ENCODE results near the gene MTFR1L.

Gene MTFR1L

GRCh38 chr1:25808481-25809244 lies 11.1 kb upstream of the MTFR1L start:
- DNase-seq: no peak

- DNase-seq: no peak
Observed at GRCh38 chr1:25809283-25809926, 10.3 kb upstream of the MTFR1L start.

DNA sequence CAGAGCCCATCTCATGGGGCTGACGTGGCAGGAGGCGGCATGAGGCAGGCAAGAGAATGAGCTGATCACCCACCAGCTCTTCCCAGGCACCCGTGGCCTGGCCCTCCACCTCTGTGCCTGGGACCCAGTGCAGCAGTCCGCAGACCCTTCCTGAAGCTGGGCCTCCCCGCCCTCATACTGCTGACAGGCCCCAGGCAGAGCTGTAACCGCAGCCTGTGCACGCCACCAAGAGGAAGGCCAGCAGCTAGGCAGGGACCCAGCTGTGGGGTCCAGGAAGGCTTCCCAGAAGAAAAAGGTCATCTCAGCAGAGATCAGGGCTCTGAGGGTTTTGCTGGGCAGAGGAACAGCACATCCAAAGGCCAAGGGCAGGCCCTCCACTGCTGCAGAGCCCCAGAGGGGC lies 9.8 kb upstream of the MTFR1L start:
- no peak for DNase-seq

DNA sequence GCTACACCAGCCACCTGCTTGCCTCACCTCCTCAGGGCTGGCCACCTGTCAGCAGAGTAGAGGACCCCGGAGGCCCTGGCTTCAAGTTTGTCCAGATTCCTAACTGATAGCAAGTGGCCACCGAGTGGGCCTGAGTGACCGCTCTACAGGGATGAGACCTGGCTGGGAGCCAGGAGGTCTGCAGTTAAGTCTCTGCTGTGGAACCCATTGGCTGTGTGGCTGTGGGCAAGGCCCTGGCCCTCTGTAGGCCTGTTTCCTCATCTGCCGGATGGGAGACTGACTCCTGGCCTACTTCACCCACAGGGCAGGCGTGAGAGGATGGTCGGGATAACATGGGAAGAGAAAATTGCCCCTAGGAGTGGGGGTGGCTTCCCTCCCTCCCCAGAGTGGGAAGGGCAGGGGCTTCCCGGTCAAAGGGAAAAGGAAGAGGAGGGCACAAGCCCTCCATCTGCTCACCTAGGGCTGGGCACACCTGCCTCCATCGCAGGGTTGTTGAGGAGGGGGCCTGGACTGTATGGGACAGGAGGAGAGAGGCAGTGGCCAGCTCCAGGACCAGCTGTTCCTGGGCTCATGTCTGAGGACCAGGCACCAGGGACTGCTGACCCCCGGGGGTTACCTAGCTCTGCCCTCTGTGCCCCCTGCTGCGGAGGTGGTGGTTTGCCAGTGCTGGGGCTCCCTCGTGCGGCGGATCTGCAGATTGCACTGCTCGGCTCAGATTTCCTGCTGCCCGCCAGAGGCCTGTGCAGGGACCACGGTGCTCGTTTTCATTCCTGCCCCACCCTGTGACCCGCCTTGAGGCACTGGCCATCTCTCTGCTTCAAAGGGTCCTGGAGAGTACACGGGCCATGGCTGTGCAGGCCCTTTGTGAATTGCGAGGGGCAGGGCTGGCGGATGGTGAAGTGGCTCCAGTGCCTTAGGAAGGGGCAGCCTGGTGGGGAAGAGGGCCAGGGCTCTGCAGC lies 9.1 kb upstream of the MTFR1L start:
- DNase-seq: peak; percentile 65

GRCh38 chr1:25811384-25812082 lies 8.2 kb upstream of the MTFR1L start:
- DNase-seq: no peak

DNA sequence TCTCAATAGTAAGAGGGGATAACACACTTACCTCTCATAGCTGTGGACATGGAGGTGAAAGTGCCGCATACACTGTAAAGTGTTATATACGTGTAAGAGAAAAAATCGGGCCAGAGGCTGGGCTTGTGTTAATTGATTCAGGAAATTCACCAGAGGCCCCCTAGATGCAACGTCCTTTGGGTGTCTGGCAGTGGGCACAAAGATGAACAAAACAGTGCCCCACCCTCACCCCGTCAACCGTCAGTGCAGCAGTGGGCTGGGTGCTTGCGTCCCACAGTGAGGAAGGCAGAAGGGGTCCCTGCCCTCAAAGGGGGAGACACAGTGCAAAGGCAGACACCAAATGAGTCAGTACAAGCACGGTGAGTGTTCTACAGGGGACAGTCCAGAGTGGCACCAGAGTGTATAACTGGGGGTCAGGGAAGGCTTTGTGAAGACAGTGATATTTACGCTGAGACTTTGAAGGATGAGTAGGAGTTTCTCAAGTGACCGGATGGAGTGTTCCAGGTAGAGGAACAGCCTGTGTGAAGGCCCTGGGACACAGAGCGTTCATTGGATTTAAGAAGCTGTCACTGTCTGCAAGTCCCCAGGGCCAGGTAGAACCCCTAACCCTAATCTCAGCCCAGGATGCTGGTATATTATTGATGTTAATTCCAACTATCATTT lies 6.6 kb upstream of the MTFR1L start:
- DNase-seq: no peak

DNA sequence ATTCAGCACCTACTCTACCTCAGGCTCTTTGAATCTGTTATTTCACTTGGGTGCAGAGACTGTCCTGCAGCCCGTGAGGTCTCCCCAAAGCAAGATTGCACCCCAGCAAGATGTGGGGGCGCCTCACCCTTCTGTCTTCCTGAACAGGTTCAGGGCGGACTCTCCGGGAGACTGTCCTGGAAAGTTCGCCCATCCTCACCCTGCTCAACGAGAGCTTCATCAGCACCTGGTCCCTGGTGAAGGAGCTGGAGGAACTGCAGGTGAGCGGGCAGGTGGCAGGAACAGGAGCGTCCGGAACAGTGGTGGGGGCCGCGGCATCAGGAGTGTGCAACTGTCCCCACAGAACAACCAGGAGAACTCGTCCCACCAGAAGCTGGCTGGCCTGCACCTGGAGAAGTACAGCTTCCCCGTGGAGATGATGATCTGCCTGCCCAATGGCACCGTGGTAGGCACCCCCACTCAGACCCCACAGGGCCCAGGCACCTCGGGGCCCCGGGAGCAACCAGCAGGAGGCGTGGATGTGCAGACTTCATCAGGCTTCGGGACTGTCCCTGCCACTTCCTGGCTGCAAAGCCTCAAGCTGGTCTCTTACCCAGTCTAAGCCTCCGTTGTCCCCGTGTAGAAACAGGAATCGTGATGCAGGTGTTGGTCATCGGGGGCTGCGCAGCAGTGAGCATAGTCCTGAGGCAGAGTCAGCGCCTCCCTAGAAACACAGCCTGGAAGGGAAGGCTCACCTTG lies 5.9 kb upstream of the MTFR1L start:
- no peak for DNase-seq

GRCh38 chr1:25814549-25815087 lies 5.1 kb upstream of the MTFR1L start:
- DNase-seq: no peak

GRCh38 chr1:25815208-25816111 lies 4.3 kb upstream of the MTFR1L start:
- DNase-seq: no peak

GRCh38 chr1:25816112-25816718 lies 3.5 kb upstream of the MTFR1L start:
- DNase-seq: no peak

DNA sequence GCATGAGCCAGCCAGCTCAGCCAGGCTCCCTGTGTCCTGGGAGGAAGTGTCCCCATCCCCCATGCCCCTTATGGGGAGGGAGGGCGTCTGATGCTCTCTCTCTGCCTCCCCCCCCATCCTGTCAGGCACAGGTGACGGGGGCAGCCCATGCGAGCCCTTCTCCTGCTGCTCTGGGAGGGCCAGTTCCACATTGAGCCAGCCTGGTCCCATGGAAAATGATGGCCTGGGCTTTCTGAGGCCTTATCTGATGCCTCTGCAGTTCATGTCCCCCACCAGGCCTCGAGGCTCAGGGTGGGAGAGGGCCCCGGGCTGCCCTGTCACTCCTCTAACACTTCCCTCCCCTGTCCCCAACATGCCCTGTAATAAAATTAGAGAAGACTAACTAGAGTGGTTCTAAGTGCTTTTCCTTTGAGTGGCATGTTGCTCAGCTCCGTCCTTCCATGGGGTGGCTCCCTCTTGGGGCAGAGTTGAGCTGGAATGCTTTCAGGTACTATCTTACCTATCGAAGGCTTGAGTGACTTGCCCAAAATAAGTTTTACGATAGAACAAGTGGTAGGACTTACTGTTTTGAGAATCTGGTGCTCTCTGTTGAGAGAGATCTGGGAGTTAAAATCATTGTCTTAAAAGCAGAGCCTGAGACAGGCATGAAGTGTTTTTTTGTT lies 1.8 kb upstream of the MTFR1L start:
- peak; percentile 23 for DNase-seq

GRCh38 chr1:25818569-25818968 lies 1.2 kb upstream of the MTFR1L start:
- no peak for DNase-seq

GRCh38 chr1:25820247-25821111 lies 725 bp downstream of the MTFR1L start:
- peak; percentile 91 for DNase-seq

DNA sequence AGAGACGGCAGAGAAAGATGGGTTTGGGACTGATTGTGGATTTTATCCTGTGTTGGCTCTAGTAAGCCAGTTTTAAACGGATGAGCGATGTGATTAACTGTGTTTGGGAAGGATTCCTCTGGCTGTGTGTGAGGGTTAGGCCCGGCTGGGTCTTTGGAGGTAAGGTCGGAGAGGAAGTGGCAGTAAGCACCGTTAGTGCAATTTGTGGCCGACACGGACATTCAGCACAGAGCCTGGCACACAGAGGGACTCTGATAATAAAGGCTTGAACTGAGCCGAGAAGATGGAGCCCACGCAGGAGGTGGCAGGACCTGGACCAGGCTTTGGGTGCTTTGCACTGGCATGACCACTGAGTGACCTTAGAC lies 1.3 kb downstream of the MTFR1L start:
- DNase-seq: peak; percentile 57

DNA sequence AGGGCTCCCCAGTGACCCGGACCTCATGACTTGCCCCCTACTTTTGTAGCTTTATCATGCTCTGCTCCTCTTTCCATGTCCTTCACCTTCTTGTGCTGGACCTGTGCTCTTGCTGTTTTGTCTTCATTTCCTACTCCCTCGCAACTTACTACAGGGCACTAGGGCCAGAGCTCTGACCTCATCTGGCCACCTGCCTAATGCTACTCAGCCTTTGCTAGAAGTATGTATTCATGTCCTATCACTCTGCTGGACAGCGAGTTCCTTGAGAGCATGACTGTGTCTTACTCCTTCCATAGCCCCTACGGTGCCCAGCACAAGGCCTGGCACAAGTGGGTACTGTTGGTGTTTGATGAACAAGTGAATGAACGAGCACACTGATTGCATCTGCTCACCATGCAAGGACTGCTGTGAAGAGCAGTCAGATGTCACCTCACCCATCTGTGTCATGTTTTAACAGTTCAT lies 1.9 kb downstream of the MTFR1L start:
- peak; percentile 37 for DNase-seq

GRCh38 chr1:25825605-25826004 lies 5.9 kb downstream of the MTFR1L start:
- no peak for DNase-seq

- no peak for DNase-seq
Observed at GRCh38 chr1:25826571-25826970, 6.8 kb downstream of the MTFR1L start.

- no peak for DNase-seq
Observed at GRCh38 chr1:25828491-25828890, 8.7 kb downstream of the MTFR1L start.

Data from DMS53 (cell line).